Loucy (cell line): ENCODE measurements around the gene TASP1.

Experiments
- CTCF ChIP-seq: fragments of 200-600 bp; sonication (generic); conservative IDR thresholded peaks from 2 replicates; pipeline ENCODE4 v1.5.1; 2014; ENCODE audit warnings: mild to moderate bottlenecking, antibody characterized with exemption, low read length
- EZH2phosphoT487 ChIP-seq: fragments of 200-600 bp; IDR thresholded peaks from 2 replicates; pipeline ENCODE4 v1.6.1; 2018; ENCODE audit warnings: antibody characterized with exemption, mild to moderate bottlenecking, moderate library complexity, borderline replicate concordance

GRCh38 chr20:13468166-13468565, 170.6 kb downstream of the TASP1 start:
- TF ChIP-seq CTCF (no peak), EZH2phosphoT487 (no peak)
